Natural killer cell (primary cell): ENCODE results near the gene SERPINB8. TPM values are rescaled to one million over a fixed set of nuclear protein-coding genes. Genes with fewer than 3 reads are reported as not detected.

ENCODE experiments used
- ATAC-seq, 3 donors: fragments of 150-1000 bp in 2 of 3; fragments of 200-7000 bp in 1 of 3; cut with Tn5 transposase; 1 replicate in 1 of 3; 2 replicates in 2 of 3; pipeline ENCODE4 v1.10.0; 2021; ENCODE audit warnings: mild to moderate bottlenecking in 2 of 3, moderate library complexity in 2 of 3
- DNase-seq, 2 donors: peaks; one replicate each; pipeline versions ENCODE4 v3.0.0 to v3.0.0-alpha.2; 2013 to 2021; ENCODE audit warnings: mixed read lengths in 1 of 2
- H3K27ac ChIP-seq: one replicate; pipeline ENCODE4 v1.5.1; 2013; ENCODE audit warnings: mild to moderate bottlenecking, low read length
- H3K27me3 ChIP-seq: one replicate; pipeline ENCODE4 v1.6.1; 2013; ENCODE audit warnings: low read length; ENCODE audit not compliant: control insufficient read depth, insufficient read depth
- H3K36me3 ChIP-seq: one replicate; pipeline ENCODE4 v1.6.1; 2013; ENCODE audit warnings: low read length; ENCODE audit not compliant: control insufficient read depth, insufficient read depth
- H3K4me1 ChIP-seq: one replicate; pipeline ENCODE4 v1.6.1; 2013; ENCODE audit warnings: low read length; ENCODE audit not compliant: control insufficient read depth, insufficient read depth
- H3K4me3 ChIP-seq: one replicate; pipeline ENCODE4 v1.5.1; 2013; ENCODE audit warnings: low read length
- H3K9me3 ChIP-seq: one replicate; pipeline ENCODE4 v1.6.1; 2013; ENCODE audit warnings: low read length; ENCODE audit not compliant: control insufficient read depth, insufficient read depth
- H3K27ac Mint-ChIP-seq, 2 donors: one replicate each; pipeline ENCODE4 v1.8.0; 2022; ENCODE audit warnings: mild to moderate bottlenecking in 2 of 2, mixed read lengths in 2 of 2, moderate library complexity in 1 of 2
- H3K27me3 Mint-ChIP-seq, 2 donors: one replicate each; pipeline ENCODE4 v1.8.0; 2022; ENCODE audit warnings: low read depth in 2 of 2, mixed read lengths in 2 of 2
- H3K36me3 Mint-ChIP-seq: one replicate; pipeline ENCODE4 v1.8.0; 2022; ENCODE audit warnings: mixed read lengths
- H3K4me1 Mint-ChIP-seq, 2 donors: one replicate each; pipeline ENCODE4 v1.8.0; 2022; ENCODE audit warnings: mixed read lengths in 2 of 2
- H3K4me3 Mint-ChIP-seq: one replicate; pipeline ENCODE4 v1.8.0; 2022; ENCODE audit warnings: mild to moderate bottlenecking, moderate library complexity, mixed read lengths
- H3K9me3 Mint-ChIP-seq, 2 donors: one replicate each; pipeline ENCODE4 v1.8.0; 2022; ENCODE audit warnings: mixed read lengths in 2 of 2
- WGBS: methylation state at CpG from one replicate; pipeline ENCODE4 v1.1.7; 2013; ENCODE audit warnings: missing lambda C conversion rate; ENCODE audit not compliant: insufficient coverage; 5-methylcytosine and 5-hydroxymethylcytosine counted together
- intact Hi-C: fragments of 100-400 bp; cut with micrococcal nuclease; formaldehyde crosslinking; loops from one replicate; pipeline ENCODE4 v1.14.2; 2022
- total RNA-seq, 4 donors: library from RNA; stranded (reverse); fragments of 120-200 nt in 1 of 4; gene quantifications; one replicate each; pipeline versions ENCODE4 v1.2.3 to v1.2.4, GENCODE V29; 2013 to 2022
- TF ChIP-seq, protein P1 (sequence below): fragments of 200-600 bp; IDR thresholded peaks from one replicate; pipeline ENCODE4 v1.8.0; 2022; ENCODE audit warnings: antibody characterized with exemption

Gene SERPINB8
- total RNA-seq, 3 donors from 2014 or later (not counting 1 experiment from before 2014, with no cell fraction given), result 4.9 to 12.9 (median 12.8) TPM

DNA sequence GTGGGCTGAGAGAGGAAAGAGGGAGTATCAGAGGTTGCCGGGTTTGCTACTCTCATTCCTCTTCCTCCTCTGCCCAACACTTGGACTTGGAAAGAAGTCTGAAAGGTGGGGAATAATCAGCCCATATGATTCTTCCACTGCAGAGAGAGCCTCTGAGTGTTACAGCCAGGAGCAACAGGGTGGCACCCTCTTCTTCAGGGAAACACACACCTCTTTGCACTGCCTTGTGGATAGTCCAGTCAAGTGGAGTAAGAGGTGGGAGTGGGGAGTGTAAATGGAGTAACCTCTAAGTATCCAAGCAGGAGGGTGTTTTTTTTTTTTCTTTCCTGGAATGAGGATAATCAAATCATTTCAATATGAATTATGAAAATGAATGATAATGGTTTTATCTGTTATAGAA lies 9.0 kb upstream of the SERPINB8 start:
- Mint-ChIP-seq H3K27me3 (peaks cover 27 to 47% of the 10 kb centered on the region in 2 donors), H3K9me3 (no peaks in the 10 kb centered on the region), H3K27ac (no peak overlapping the region), H3K4me1 (no peaks in the 10 kb centered on the region), H3K4me3 (no peak overlapping the region), H3K36me3 (no peaks in the 10 kb centered on the region)
- Histone ChIP-seq H3K4me3 (no peak overlapping the region), H3K4me1 (no peaks in the 10 kb centered on the region), H3K9me3 (no peaks in the 10 kb centered on the region), H3K27me3 (peaks cover 4% of the 10 kb centered on the region), H3K36me3 (no peaks in the 10 kb centered on the region), H3K27ac (no peak overlapping the region)
- TF ChIP-seq, protein P1, sequence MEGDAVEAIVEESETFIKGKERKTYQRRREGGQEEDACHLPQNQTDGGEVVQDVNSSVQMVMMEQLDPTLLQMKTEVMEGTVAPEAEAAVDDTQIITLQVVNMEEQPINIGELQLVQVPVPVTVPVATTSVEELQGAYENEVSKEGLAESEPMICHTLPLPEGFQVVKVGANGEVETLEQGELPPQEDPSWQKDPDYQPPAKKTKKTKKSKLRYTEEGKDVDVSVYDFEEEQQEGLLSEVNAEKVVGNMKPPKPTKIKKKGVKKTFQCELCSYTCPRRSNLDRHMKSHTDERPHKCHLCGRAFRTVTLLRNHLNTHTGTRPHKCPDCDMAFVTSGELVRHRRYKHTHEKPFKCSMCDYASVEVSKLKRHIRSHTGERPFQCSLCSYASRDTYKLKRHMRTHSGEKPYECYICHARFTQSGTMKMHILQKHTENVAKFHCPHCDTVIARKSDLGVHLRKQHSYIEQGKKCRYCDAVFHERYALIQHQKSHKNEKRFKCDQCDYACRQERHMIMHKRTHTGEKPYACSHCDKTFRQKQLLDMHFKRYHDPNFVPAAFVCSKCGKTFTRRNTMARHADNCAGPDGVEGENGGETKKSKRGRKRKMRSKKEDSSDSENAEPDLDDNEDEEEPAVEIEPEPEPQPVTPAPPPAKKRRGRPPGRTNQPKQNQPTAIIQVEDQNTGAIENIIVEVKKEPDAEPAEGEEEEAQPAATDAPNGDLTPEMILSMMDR, result no peak
- DNase-seq, result no peak
- intact Hi-C loops, result no loop called here
- no CpG with 5 or more reads among the region's 1 CpG for WGBS
- ATAC-seq, result no peak

DNA sequence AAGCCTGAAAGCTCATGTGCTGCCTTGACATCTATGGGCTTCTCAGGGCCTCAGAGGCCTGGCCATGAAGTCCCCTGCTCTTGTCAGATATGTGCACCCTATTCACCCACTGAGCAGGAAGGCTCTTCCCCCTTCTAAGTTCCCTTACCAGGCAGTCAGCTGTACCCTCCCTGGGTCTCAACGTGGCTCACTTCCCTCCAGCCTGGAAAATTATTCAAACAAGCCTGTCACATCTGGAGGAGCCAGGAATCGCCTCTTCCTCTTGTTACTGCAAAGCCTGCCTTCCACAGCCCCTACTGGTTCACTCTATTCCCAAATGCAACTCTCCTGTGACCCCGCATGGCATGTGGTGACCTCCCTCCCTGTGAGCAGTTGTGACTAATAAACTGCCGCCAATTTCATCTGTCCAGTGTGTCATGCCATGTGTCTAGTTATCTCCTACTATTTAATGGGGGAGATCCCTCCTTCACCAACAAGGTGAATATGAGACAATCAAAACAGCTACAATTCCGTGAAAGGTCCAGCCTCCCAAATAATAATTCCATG lies 8.4 kb upstream of the SERPINB8 start:
- Mint-ChIP-seq H3K4me3 (no peak overlapping the region), H3K9me3 (no peaks in the 10 kb centered on the region), H3K4me1 (no peaks in the 10 kb centered on the region), H3K27ac (no peak overlapping the region), H3K27me3 (peaks cover 26 to 41% of the 10 kb centered on the region in 2 donors), H3K36me3 (no peaks in the 10 kb centered on the region)
- TF ChIP-seq, protein P1, result no peak
- WGBS, result 70% methylated on average over 4 of the region's 5 CpGs
- Histone ChIP-seq H3K27ac (no peak overlapping the region), H3K36me3 (no peaks in the 10 kb centered on the region), H3K4me3 (no peak overlapping the region), H3K27me3 (peaks cover 4% of the 10 kb centered on the region), H3K9me3 (no peaks in the 10 kb centered on the region), H3K4me1 (no peaks in the 10 kb centered on the region)
- intact Hi-C loops, result no loop called here
- no peak for DNase-seq
- no peak for ATAC-seq

DNA sequence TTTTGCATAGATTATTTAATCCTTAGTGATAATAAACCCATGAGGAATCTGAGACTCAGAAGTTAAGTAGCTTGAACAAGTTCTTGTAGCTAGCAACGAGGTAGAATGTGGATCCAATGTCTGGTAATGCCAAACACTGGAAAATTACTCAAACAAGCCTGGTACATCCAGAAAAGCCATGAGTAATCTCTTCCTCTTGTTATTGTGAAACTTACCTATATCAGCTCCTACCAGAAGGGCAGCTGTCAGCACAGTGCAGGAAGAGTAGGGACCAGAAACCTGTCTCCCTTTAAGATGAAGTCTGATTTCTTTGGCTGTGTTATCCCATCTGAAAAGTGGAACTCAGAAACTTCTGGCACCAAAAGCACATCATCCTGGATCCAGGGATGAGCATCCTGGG lies 7.7 kb upstream of the SERPINB8 start:
- no peak overlapping the region for H3K4me3 Mint-ChIP-seq
- DNase-seq (no peak), ATAC-seq (no peak)
- Histone ChIP-seq H3K4me1 (no peaks in the 10 kb centered on the region), H3K9me3 (no peaks in the 10 kb centered on the region), H3K27me3 (no peaks in the 10 kb centered on the region), H3K4me3 (no peak overlapping the region), H3K36me3 (no peaks in the 10 kb centered on the region), H3K27ac (no peak overlapping the region)
- H3K36me3 Mint-ChIP-seq, result no peaks in the 10 kb centered on the region
- intact Hi-C loops, result loop anchor here (2.0 kb wide), 1 partner anchor 33 kb away; no protein-coding TSS in a partner anchor
- H3K9me3 Mint-ChIP-seq, result no peaks in the 10 kb centered on the region
- peaks cover 24 to 35% of the 10 kb centered on the region in 2 donors for H3K27me3 Mint-ChIP-seq
- TF ChIP-seq, protein P1, result no peak
- no peaks in the 10 kb centered on the region for H3K4me1 Mint-ChIP-seq
- 29% methylated on average over 1 of the region's 1 CpG for WGBS
- no peak overlapping the region for H3K27ac Mint-ChIP-seq
